ENCODE data around the gene ARNT2. TPM values are rescaled to one million over a fixed set of nuclear protein-coding genes. Genes with fewer than 3 reads are reported as not detected.

The ARNT2 gene
- polyA plus RNA-seq, 2 of the 4 experiments (the other 2 are of a cell fraction), result 8.9 to 17.0 TPM

- Histone ChIP-seq H3K27ac (no peak overlapping the region), H3K4me2 (no peak overlapping the region), H3K4me3 (no peak overlapping the region), H3K9me3 (peaks cover 3% of the 10 kb centered on the region; the same call in 1 of the 3 replicates), H3K4me1 (peaks cover 14% of the 10 kb centered on the region; the same call in 2 of the 3 replicates)
- no peak for ATAC-seq
- ChIA-PET POLR2A (no interaction called here), CTCF (no interaction called here)
- WGBS (ENCODE audit: missing lambda C conversion rate), result 88% methylated on average over 11 of the region's 11 CpGs
- TF ChIP-seq KDM1A (IDR thresholded peaks at IDR 0.05; ENCODE audit: low read depth), result no peak
- TF ChIP-seq RCOR1 (IDR thresholded peaks at IDR 0.05; ENCODE audit: low read depth, low read length), result no peak
- TF ChIP-seq RARB (CRISPR knock-in tag; IDR thresholded peaks at IDR 0.05), result no peak
- no peak for TF ChIP-seq RAD21 (conservative IDR thresholded peaks at IDR 0.05 in 1 of 2, IDR thresholded peaks at IDR 0.05 in 1 of 2)
- no peak for TF ChIP-seq FOSL2 (IDR thresholded peaks at IDR 0.05)
- TF ChIP-seq FOSL2 (CRISPR knock-in tag; IDR thresholded peaks at IDR 0.05), result no peak
- no peak for TF ChIP-seq SREBF2 (IDR thresholded peaks at IDR 0.05)
- TF ChIP-seq HOXB13 (CRISPR knock-in tag; IDR thresholded peaks at IDR 0.05; ENCODE audit: low read depth), result no peak
- no peak for TF ChIP-seq CHD4 (IDR thresholded peaks at IDR 0.05; ENCODE audit: borderline replicate concordance)
- no peak for TF ChIP-seq ZC3H11A (IDR thresholded peaks at IDR 0.05)
- no peak for TF ChIP-seq SMC3 (IDR thresholded peaks at IDR 0.05)
- FAIRE-seq, result no peak
- DNase-seq (ENCODE audit: low read depth in 1 of 2, low spot score in 1 of 2), result no peak
Measured at GRCh38 chr15:80503319-80503952, 99.3 kb downstream of the ARNT2 start.

- DNase-seq (ENCODE audit: low read depth in 1 of 2, low spot score in 1 of 2), result no peak
- POLR2A ChIA-PET, result no interaction called here
- H3K9me3 ChIP-seq, result peaks cover 3% of the 10 kb centered on the region; the same call in 1 of the 3 replicates
- no peak overlapping the region for H3K4me3 ChIP-seq
- H3K27ac ChIP-seq, result no peak overlapping the region
- H3K4me1 ChIP-seq, result peaks cover 14% of the 10 kb centered on the region; the same call in 2 of the 3 replicates
- WGBS (ENCODE audit: missing lambda C conversion rate), result 87% methylated on average over 9 of the region's 9 CpGs
- CTCF ChIA-PET, result interaction anchor here (1.1 to 1.2 kb wide), 4 partner anchors 41 to 49 kb away, joined by 3 to 4 read pairs (median 4); no protein-coding TSS in a partner anchor
- H3K4me2 ChIP-seq, result no peak overlapping the region
- TF ChIP-seq HES2 (IDR thresholded peaks at IDR 0.05), result no peak
- TF ChIP-seq RARB (CRISPR knock-in tag; IDR thresholded peaks at IDR 0.05), result no peak
- FAIRE-seq, result no peak
- ATAC-seq, result no peak
Measured at GRCh38 chr15:80504931-80505330, 100.7 kb downstream of the ARNT2 start.

GRCh38 chr15:80506286-80506893 lies 102.2 kb downstream of the ARNT2 start:
- ATAC-seq (no peak; a peak in 1 of 6 replicates), DNase-seq (ENCODE audit: low read depth in 1 of 2, low spot score in 1 of 2) (no peak), FAIRE-seq (no peak)
- H3K4me1 ChIP-seq, result peaks cover 11% of the 10 kb centered on the region; the same call in 2 of the 3 replicates
- 84% methylated on average over 5 of the region's 5 CpGs for WGBS (ENCODE audit: missing lambda C conversion rate)
- no peak overlapping the region for H3K4me2 ChIP-seq
- ChIA-PET POLR2A (no interaction called here), CTCF (interaction anchor here (1.0 to 1.3 kb wide), 5 partner anchors 35 to 270 kb away, joined by 3 to 4 read pairs (median 3); no protein-coding TSS in a partner anchor)
- no peak overlapping the region for H3K27ac ChIP-seq
- TF ChIP-seq RAD21 (conservative IDR thresholded peaks at IDR 0.05 in 1 of 2, IDR thresholded peaks at IDR 0.05 in 1 of 2) (no peak), CEBPB (IDR thresholded peaks at IDR 0.05) (no peak), MYC (IDR thresholded peaks at IDR 0.05; ENCODE audit: borderline replicate concordance, low read length) (no peak), POLR2A (IDR thresholded peaks at IDR 0.05; ENCODE audit: low read length) (no peak), HDAC2 (IDR thresholded peaks at IDR 0.05) (no peak), CTCF (IDR thresholded peaks at IDR 0.05) (no peak), TP53 (CRISPR knock-in tag; IDR thresholded peaks at IDR 0.05) (no peak), NR3C1 (IDR thresholded peaks at IDR 0.05) (no peak), HES2 (IDR thresholded peaks at IDR 0.05) (no peak), CBX8 (IDR thresholded peaks at IDR 0.05) (no peak), NPAS2 (CRISPR knock-in tag; IDR thresholded peaks at IDR 0.05; ENCODE audit: borderline replicate concordance) (no peak), POLR2AphosphoS2 (conservative IDR thresholded peaks at IDR 0.05; ENCODE audit: low read length) (no peak)
- H3K9me3 ChIP-seq, result peaks cover 3% of the 10 kb centered on the region; the same call in 1 of the 3 replicates
- H3K4me3 ChIP-seq, result no peak overlapping the region

Measured in A549 (cell line).